ENCODE measurements around the gene GRIA4.

GRCh38 chr11:105975128-105975527 is 365.3 kb downstream of the GRIA4 start:
- TF ChIP-seq CTCF (IDR thresholded peaks at IDR 0.05; ENCODE audit: low read depth, low read length, poor library complexity, severe bottlenecking) (no peak), EZH2phosphoT487 (IDR thresholded peaks at IDR 0.05; ENCODE audit: borderline replicate concordance, low read length) (no peak)
